HG03460 (cell line): ENCODE measurements around the gene HOXA9.

Source experiments
- ATAC-seq: cut with Tn5 transposase; IDR thresholded peaks from one replicate; pipeline ENCODE4 v1.9.1; 2021; ENCODE audit not compliant: unreplicated experiment

HOXA9 gene

DNA sequence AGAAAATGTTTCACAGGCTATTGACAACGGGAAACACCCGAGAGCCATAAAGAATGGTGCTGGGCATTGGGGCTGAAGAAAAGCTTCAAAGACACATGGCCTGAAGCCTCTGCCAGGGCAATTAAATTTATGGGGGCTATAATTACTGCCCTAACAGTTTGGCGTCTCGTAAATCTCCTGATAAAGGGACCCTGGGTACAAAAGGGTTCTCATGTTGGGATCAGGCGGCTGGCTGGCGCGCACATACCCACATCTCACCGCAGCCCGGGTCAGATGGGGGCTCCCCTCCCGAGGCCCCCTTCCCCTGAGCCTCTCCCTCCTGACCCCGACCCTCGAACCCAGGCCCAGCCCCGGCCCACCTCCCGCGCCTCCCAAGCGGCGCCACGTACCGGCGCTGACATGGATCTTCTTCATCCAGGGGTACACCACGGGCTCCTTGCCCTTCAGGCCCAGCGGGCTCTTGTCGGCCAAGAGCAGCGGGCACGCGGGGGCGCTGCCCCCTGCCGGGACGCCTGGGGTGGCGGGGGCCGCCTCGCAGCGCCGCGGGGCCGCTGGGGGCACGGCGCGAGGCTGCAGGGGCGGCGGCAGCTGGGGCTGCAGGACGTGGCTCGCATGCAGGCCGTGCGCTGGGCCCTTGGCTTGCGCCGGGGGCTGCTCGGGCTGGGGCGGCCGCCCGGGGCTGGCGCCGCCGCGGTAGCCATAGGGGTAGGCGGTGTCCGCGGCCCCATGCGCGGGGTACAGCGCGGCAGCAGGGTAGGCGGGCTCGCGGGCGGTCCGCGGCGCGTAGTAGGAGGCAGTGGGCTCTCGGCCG lies 35.4 kb downstream of the HOXA9 start:
- no peak for ATAC-seq

DNA sequence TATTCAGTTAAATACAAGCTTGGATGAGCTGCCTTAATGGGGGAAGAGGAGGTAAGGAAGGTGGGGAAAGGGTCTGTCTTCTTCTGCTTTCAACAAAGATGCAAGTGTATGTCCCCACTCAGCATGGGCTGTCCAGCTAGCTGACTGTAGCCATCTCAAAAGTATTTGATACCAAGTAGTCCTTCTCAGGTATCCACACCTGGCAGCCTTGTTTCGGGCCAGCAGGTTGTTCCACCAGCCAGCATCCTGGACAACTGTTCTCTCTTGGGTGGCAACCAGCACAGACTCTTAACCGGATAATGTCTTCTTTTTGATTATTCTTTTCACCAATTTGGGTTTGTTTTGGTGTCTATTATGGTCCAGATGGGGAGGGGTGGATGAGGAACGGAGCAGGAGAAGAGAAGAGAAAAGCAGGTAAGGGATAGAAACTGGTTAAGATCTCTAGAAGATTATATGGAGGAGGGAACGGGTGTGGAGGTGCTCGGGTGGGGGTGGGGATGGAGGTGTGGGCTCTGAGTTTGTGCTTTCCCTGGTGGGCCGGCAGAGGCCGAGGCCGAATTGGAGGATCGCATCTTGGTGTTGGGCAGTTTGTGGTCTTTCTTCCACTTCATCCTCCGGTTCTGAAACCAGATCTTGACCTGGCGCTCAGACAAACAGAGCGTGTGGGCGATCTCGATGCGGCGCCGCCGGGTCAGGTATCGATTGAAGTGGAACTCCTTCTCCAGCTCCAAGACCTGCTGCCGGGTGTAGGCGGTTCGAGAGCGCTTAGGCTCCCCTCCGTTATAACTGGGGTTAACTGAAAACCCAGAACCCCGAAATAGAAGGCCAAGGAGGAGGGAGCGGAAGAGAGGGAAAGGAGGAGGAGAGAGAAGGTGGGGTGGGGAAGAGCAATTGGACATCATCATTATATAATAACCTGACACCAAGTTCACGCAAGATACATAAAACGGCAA lies 36.3 kb downstream of the HOXA9 start:
- no peak for ATAC-seq

DNA sequence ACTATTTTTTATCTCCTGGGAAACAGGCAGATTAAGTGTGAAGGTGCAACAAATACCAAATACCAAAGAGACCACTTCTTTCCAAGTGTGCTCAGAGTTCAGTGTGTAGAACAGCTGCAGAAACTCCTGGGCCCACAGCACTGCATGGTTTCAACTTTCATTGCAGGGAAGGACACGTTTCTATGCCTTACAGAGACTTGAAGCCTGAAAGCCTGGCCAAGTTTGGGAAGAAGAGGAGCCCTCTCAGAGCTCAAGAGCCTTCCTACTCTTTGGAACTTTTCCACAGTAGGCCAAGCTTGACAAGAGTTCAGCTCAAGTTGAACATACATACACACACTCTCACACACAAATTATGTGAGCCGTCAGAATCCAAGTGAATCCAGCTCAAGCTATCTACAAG lies 37.3 kb downstream of the HOXA9 start:
- no peak for ATAC-seq

DNA sequence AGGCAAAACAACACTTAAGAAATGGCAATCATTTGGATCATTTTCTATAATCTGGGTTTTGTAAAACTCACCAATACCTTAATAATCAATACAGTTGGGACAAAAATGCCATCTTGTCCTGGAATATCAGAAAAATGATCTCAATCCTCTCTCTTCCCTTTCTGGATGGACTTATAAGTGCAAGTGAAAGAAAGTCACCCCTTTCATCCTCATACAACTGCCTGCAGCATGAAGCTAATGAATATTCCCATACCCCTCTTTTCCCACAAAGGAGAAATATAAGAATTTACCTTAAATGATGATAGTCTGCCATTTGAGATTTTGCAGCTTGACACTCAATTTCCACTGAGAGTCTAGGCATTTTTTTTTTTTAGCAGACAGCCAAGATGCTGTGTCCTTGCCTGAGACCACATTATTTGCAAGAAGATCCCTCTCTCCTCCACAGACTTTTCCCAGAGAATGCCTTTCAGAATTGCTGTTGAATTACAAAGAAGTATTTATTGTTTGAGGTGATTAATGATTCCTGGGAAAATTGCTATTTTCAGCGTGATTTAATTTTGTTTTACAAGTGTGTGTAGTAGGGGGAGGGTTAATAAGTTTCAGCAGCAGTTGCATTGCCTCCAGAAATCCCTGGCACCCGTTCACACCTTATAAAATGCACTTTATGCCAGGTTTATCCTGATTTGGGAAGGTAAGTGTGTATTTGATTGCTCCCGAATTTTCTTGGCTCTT lies 38.6 kb downstream of the HOXA9 start:
- ATAC-seq: no peak

DNA sequence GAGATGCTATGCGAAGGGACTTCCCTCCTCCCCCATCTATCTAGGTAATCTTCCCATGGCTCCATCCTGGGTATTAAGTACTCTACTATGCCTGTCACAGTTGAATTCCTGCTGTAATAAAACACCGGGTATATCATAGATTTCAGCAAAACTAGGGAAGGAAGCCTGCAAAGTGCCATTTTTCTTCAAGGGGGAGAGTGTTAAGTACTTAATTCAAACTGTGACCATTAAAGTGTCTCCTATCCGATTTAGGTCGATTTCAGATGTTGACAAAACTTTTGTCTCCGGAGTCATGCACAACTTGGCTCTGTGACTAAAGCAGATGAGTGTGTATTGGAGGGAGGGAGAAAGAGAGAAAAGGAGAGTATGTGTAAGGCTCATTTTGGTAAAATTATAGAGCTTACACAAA lies 39.3 kb downstream of the HOXA9 start:
- ATAC-seq: no peak

DNA sequence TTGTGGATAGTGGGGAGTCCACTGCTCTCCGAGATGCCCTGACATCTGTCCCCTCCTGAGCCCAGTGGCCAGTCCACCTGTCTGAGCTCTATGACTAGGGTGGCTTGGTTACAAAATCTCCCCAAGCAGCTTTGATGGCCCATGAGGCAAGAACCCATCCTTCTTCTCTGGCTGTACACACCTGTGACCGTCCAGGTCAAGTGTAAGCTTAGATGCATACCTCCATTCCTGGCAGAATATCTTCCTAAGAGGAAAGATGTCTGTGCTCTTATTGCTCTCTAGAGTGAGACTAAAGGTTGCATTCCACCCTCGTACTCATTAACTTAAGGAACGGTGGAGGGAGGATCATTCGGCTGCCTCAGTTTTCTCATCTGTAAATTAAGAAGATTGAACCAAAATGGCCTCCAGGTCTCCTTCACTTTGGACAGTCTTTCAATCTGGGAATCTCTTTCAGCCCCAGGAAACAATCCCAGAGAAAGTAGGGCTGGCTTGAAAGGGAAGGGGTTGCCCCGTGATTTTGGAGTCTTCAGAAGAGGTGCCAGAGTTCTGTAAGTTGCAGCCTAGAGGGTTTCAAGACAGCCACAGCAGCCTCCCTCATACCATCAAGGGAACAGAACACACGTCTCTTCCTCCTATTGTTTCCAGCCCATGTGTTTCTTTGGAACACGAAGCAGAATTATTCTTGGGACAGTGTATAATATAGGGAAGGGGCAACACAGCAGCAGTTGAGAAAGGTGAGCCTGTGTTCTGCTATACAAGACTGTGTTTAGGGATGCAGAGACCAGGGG lies 40.2 kb downstream of the HOXA9 start:
- no peak for ATAC-seq

DNA sequence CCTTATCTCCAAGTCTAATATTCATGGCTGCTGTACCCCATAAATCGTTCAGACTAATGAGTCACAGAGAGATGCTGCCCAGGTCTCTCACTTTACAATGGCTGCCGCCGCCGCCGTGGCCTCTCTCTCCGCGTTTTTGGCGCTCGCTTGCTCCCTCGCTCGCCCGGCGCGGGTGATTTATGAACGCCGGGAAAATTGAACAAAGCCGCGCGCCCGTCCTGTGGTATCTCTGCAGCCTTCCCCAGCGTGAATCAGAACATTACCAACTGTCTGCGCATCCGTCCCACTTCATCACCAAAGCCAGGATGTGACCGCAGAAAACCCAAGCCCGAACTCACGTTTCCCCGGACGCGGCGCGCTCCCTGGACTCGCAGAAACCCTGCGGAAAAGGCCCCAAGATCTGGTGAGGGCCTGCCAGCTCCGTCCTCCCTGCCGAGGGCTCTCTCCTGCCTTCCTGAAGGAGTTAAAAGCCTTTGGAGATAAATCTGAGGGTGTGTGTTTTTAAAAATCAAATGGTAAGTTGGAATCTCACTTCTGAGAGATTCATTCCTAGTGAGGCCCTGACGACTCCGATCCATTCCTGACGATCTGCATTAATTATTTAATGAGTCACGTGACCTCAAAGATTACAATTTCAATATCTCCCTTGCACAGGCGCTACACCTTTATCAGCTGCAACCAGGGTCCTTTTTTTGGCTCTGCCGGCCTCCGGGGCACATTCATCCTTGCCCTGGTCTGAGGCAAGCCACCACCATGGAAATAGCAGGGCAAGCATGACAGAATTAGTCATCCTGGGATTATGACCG lies 41.0 kb downstream of the HOXA9 start:
- ATAC-seq: no peak

DNA sequence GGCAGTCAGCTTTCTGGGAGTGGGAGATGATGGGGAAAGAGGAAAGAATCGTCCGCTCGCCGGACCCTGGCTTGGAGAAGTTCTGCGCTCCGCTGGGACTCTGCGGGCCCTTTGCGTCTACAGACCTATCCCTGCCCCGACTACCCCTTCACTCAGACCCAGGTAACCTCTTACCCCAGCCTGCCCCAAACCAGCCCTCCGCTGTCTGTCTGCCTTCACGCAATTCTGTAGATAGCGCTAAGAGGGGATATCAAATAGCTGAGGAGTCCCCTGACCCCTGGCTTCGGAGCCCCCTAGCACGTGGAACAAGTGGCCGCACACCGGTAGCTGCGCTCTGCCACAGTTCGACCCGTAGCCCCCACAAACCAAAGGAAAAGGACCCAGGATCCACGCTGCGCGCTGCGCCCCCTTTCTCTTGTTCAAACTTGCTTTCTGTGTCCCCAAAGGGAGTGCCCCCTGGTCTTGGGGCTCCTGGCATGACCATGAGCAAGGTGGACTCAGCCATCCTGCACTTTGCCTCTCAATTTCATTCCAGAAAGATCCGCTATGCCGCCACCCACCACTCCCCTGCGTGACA lies 41.8 kb downstream of the HOXA9 start:
- ATAC-seq: no peak

DNA sequence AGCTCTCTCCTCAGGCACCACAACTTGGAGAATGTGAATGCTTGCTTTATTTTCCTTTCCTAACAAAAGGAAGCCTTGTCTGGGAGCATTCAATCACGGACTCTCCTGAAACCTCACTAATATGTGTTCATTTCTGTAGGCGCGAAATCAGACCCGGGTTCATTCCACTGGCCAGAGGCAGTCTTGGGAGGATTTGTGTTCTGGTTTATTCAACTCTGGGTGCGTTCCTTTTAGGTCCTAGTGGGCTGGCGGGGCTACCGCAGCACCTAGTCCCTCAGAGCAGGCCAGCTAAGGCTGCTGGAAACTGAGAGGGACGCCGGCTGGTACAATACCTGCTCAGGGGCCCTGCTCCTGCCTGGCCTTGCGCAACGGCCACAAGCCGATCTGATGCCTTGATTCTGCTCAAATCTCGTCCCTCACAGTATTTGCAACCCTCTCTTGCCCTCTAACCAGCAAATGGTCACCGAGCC lies 42.3 kb downstream of the HOXA9 start:
- no peak for ATAC-seq

DNA sequence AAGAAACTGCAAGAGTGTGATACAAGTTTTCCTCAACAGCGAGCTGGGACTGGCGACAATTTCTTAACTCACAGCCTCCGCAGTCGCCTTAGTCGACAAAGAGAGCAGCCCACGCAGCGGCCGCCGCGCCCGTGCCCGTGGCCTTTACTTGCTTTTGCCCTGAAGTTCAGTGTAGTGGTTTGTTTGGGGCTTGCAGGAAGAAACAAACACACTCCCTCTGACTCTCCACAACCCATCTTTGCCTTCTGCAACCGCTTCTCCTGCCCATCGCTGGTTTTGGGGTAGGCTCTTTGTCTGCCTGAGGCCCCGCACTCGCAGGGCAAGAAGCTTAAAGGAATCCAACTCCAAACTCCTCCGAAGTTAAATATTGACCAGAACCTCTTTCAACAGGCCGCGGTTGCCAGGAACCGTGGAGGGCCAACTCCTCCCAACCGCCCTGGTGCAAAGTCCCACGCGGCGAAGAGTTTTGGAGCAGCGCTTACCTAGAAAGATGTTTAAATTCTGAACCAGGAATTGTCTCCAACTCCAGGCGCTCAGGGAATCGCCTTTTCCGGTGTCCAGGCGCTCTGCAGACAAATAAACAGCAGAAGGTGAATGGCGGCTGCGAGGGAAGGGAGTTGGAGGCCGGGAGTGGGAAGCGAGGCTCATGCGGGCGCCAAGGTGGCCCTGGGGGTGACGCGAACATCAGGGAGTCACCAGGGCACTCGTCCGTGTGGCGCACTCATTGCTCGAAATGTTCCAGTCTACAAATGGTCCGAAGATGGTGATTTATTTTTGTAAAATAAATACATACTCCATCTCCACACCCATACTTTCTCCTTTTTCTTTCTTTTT lies 43.0 kb downstream of the HOXA9 start:
- ATAC-seq: no peak

DNA sequence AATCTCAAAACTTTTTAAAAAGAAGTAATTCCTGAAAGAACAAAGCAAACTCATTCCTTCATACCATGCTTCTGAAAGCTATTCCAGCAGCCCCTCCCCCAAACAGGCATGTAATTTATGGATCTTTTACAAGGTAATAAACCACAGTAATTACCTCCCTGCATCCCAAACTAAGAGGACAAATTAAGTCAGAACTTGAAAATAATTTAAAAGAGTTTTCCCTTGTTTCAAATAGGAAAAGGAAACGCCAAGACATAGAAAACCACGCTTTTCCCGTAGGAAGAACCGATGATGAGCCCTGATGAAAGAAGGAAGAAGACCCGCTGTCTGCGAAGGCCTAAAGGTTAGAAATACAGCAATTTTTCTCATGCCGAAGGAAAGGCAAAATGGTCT lies 43.7 kb downstream of the HOXA9 start:
- no peak for ATAC-seq

DNA sequence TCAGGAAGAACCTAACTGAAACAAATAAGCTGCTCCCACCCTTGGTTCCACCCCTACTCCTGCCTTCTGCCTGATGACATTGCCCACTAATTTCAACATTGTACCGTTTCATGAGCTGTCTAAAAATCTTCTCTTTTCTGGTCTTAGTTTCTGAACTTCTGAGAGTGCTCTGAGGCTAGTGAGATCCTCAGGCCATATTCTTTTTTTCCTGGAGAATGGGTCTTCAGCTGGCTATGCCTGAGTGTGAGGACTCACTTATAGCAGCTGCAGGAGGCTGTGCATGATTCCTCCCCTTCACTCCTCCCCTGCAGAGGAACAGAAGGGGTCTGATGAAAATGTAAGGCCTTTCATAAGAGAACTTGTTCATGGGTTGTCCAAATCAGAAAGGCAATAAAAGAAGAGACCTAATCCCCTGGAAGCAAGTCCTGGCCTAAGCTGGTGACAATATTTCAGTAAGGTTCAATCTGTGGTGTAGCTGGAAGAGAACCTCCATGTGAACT lies 45.9 kb downstream of the HOXA9 start:
- ATAC-seq: no peak

DNA sequence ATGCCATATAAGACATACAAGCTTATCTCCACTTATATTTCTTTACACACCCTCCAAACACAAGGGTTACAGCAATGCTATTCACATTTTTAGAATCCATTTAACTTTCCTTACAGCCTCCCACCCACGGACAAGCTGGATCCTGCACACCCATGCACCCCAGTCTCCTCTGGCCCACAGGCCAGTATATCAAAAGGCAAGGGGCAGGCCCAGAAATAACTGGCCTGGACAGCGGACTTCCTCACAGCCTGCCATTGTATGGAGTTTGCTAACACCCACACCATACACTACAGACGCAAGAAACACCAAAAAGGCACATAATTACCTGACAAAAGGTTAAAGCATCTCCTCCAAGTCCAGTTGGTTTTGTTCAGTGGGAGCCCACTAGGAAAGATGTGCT lies 46.8 kb downstream of the HOXA9 start:
- no peak for ATAC-seq

DNA sequence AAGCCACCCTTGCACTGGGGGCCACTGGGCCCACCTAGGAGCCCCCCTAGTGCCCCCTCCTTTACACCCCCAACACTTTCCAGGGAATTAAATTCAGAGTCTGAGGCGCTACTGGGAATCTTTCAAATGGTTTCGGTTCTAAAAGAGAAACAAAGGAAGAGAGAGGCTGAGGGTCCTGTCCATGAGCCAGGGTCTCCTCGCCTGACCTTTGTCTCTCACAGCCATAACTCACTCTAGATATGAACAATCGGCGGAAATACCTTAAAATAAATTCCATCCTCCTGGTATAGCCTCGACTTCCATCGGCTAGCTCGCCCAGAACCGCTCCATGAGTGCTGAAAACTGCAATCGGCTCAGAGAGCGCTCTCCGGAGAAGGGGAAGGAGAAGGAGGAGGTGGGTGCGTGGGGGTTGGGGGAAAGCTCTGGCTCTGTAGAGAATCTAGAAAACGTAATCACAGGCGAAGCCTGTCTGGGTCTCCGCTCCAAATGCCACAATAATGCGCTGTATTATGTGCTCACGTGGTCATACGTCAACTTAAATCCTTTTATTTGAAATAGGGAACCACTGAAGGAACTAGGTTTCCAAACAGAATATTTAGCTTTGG lies 47.3 kb downstream of the HOXA9 start:
- no peak for ATAC-seq

DNA sequence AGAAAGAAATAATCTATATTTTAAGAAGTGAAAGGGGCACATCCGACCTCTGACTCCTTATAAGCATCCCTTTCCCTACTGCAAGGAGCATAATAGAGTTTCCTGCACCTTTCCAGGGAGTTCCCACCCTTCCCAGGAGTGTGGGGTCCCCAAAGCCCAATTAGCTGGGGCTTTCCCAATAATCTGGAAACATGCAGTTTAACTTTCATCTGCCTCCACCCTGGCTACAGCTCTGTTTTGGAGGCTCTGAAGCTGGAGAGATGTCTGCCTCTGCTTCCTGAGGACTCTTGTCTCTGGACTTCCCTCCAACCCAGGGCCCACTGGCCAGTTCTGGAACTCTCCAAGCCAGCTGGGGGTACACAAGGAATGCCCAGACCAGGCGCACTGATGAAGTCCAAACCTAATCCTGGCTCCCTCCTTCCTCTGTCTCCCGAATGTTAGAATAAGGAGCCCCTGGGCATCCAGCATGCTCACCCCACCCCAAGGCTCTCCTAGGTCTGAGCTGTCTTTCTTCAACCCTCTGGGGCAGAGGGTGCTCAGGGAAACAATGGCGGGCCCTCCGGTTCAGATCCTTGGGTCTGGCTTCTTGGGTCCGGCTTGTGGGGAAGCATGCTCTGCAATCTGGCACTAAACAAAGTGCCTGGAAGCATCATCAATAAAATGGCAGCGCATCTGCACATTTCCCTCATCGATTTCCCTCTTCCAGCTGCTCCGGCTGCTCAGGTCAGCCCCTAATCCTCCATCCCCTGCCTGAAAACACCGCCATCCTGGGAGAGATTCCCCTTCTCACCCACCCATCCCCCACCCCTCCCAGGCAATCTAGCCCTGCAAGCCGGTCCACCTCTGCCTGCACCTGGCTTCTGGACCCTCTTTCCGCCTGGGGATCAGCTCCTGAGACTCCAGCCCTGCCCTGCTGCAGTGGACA lies 48.1 kb downstream of the HOXA9 start:
- ATAC-seq: no peak

DNA sequence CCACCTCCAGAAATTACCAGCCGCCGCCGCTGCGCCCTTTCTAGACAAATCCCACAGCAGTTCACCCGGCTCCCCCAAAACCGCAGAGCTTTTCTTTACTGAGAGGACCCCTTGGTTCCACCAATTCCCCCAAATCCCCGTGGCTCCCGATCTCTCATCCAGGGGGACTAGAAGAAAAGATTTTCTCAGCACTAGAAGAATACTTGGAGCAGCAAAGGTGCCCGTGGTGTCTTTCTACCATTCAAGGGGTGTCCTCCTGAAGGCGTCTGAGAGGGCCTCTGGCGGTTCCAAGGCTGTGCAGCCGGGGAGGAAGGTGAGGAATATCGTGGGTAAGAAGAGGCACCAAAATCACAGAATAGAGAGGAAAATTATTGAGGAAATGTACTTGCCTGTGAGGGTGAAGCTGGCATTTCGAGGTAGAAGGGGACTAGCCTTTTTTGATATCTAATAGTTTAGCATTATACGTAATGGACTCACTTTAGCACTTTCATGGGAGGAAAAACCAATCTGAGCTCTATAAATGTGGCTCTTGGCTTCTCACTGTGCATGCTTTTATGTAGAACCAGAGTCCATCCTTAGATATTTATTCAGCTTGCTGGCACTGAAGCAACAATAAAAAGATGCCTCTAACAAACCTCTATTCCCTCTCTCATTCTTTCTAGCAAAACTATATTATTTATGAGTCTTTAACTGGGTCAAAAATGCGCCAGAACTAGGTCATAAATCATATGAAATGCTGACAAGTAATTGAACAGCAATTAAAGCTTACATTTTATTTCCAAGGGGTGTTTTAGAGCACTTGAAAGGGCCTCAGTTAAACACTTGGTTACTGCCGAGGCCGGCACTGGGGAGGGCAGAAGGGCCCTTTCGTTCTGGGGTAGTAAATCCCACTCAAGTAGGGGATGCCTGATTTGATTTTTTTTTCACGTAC lies 49.0 kb downstream of the HOXA9 start:
- no peak for ATAC-seq
